ENCODE data around the gene CARS1. TPM values are rescaled to one million over a fixed set of nuclear protein-coding genes. Genes with fewer than 3 reads are reported as not detected.

CARS1 gene
- total RNA-seq, 1 experiment from 2014 or later, result 120 TPM

GRCh38 chr11:3021125-3021524, 36.1 kb downstream of the CARS1 start:
- CTCF ChIA-PET, result interaction anchor here (0.6 to 1.0 kb wide), 6 partner anchors 14 to 128 kb away, joined by 3 to 7 read pairs (median 4); no protein-coding TSS in a partner anchor
- Histone ChIP-seq H3K9me3 (ENCODE audit: control insufficient read depth, insufficient read depth, low read depth, low read length) (no peaks in the 10 kb centered on the region), H3K27ac (ENCODE audit: low read length) (no peak overlapping the region), H3K36me3 (ENCODE audit: control insufficient read depth, insufficient read depth, low read length) (peaks cover 35% of the 10 kb centered on the region), H3K27me3 (ENCODE audit: control insufficient read depth, insufficient read depth, low read length) (no peaks in the 10 kb centered on the region), H3K4me3 (ENCODE audit: low read depth in 2 of 2, low read length in 2 of 2) (no peak overlapping the region), H3K4me1 (ENCODE audit: control insufficient read depth, insufficient read depth, low read length) (no peaks in the 10 kb centered on the region)
- intact Hi-C loops (cut with micrococcal nuclease; ENCODE audit: unreplicated experiment), result no loop called here
- POLR2A ChIA-PET, result interaction anchor here (0.5 kb wide), 1 partner anchor 92 kb away, joined by 3 read pairs; no protein-coding TSS in a partner anchor
- in situ Hi-C loops (cut with HindIII; ENCODE audit: low pct_unique_long_range_greater_than_20kb, low sequenced_read_pairs), result no loop called here
- BruUV-seq (replicated peaks), result no TSS peak
- TF ChIP-seq SIN3A (IDR thresholded peaks at IDR 0.05; ENCODE audit: borderline replicate concordance, insufficient read depth, low read depth, low read length), result no peak
- no peak for TF ChIP-seq TCF7L2 (IDR thresholded peaks at IDR 0.05; ENCODE audit: low read depth, low read length)
- no peak for TF ChIP-seq CTCF (IDR thresholded peaks at IDR 0.05)
- no peak for TF ChIP-seq POLR2AphosphoS5 (IDR thresholded peaks at IDR 0.05; ENCODE audit: low read depth, low read length)
- no peak for TF ChIP-seq REST (IDR thresholded peaks at IDR 0.05; ENCODE audit: insufficient read depth in 1 of 2, low read depth in 2 of 2, low read length in 1 of 2)
- DNase-seq (ENCODE audit: low read depth, low spot score) (no peak), ATAC-seq (peak; percentile 83)

- no peak overlapping the region for H3K4me3 ChIP-seq (ENCODE audit: low read depth in 2 of 2, low read length in 2 of 2)
- in situ Hi-C loops (cut with HindIII; ENCODE audit: low pct_unique_long_range_greater_than_20kb, low sequenced_read_pairs), result no loop called here
- H3K4me1 ChIP-seq (ENCODE audit: control insufficient read depth, insufficient read depth, low read length), result no peaks in the 10 kb centered on the region
- POLR2A ChIA-PET, result no interaction called here
- H3K9me3 ChIP-seq (ENCODE audit: control insufficient read depth, insufficient read depth, low read depth, low read length), result no peaks in the 10 kb centered on the region
- intact Hi-C loops (cut with micrococcal nuclease; ENCODE audit: unreplicated experiment), result no loop called here
- no peak overlapping the region for H3K27ac ChIP-seq (ENCODE audit: low read length)
- BruUV-seq (replicated peaks), result no TSS peak
- H3K36me3 ChIP-seq (ENCODE audit: control insufficient read depth, insufficient read depth, low read length), result peaks cover 31% of the 10 kb centered on the region
- H3K27me3 ChIP-seq (ENCODE audit: control insufficient read depth, insufficient read depth, low read length), result no peaks in the 10 kb centered on the region
- DNase-seq (ENCODE audit: low read depth, low spot score) (no peak), ATAC-seq (no peak)
- CTCF ChIA-PET, result no interaction called here
- TF ChIP-seq CTCF (IDR thresholded peaks at IDR 0.05), result no peak
- no peak for TF ChIP-seq POLR2AphosphoS5 (IDR thresholded peaks at IDR 0.05; ENCODE audit: low read depth, low read length)
- no peak for TF ChIP-seq SIN3A (IDR thresholded peaks at IDR 0.05; ENCODE audit: borderline replicate concordance, insufficient read depth, low read depth, low read length)
- TF ChIP-seq REST (IDR thresholded peaks at IDR 0.05; ENCODE audit: insufficient read depth in 1 of 2, low read depth in 2 of 2, low read length in 1 of 2), result no peak
- no peak for TF ChIP-seq TCF7L2 (IDR thresholded peaks at IDR 0.05; ENCODE audit: low read depth, low read length)
Measured at GRCh38 chr11:3020011-3020410, 37.2 kb downstream of the CARS1 start.
